Neuronal stem cell (in vitro differentiated cells): ENCODE data around the gene SLC25A10.

ENCODE experiments used
- DNase-seq: peaks from one replicate; pipeline ENCODE4 v3.0.0-alpha.2; 2013; ENCODE audit warnings: low spot score
- H2AFZ ChIP-seq: one replicate; pipeline ENCODE4 v1.6.1; 2013; ENCODE audit warnings: mild to moderate bottlenecking, low read length, inconsistent platforms
- H2AK5ac ChIP-seq: 2 replicates; pipeline ENCODE4 v1.6.1; 2013; ENCODE audit warnings: low read depth, mild to moderate bottlenecking, inconsistent platforms, low read length, moderate library complexity, mixed read lengths
- H2BK120ac ChIP-seq: 2 replicates; pipeline ENCODE4 v1.6.1; 2013; ENCODE audit warnings: low read depth, mild to moderate bottlenecking, inconsistent platforms, low read length, moderate library complexity, mixed read lengths
- H2BK12ac ChIP-seq: one replicate; pipeline ENCODE4 v1.6.1; 2013; ENCODE audit warnings: low read length, inconsistent platforms
- H2BK15ac ChIP-seq: 2 replicates; pipeline ENCODE4 v1.6.1; 2013; ENCODE audit warnings: mild to moderate bottlenecking, low read length, inconsistent platforms, mixed read lengths
- H2BK5ac ChIP-seq: one replicate; pipeline ENCODE4 v1.6.1; 2013; ENCODE audit warnings: inconsistent platforms, mild to moderate bottlenecking, low read length, moderate library complexity
- H3K14ac ChIP-seq: one replicate; pipeline ENCODE4 v1.6.1; 2013; ENCODE audit warnings: low read length, inconsistent platforms
- H3K18ac ChIP-seq: 2 replicates; pipeline ENCODE4 v1.6.1; 2013; ENCODE audit warnings: low read length, inconsistent platforms
- H3K23ac ChIP-seq: 2 replicates; pipeline ENCODE4 v1.6.1; 2013; ENCODE audit warnings: low read depth, mild to moderate bottlenecking, mixed read lengths, low read length, inconsistent platforms; ENCODE audit not compliant: poor library complexity
- H3K27ac ChIP-seq: replicated peaks from 3 replicates; pipeline ENCODE4 v1.5.1; 2013; ENCODE audit warnings: low read length, inconsistent platforms
- H3K27me3 ChIP-seq, 3 experiments: 2 replicates each; pipeline ENCODE4 v1.6.1; 2013; ENCODE audit warnings: low read length in 3 of 3, mild to moderate bottlenecking in 2 of 3, inconsistent platforms in 1 of 3, low read depth in 1 of 3, mixed read lengths in 1 of 3, moderate library complexity in 1 of 3; ENCODE audit not compliant: control insufficient read depth in 3 of 3, insufficient read depth in 3 of 3
- H3K36me3 ChIP-seq, 2 donors: replicated peaks in 1 of 2; 2 replicates each; pipeline ENCODE4 v1.6.1; 2013; ENCODE audit warnings: low read length in 2 of 2; ENCODE audit not compliant: control insufficient read depth in 2 of 2, insufficient read depth in 2 of 2
- H3K4ac ChIP-seq: 2 replicates; pipeline ENCODE4 v1.6.1; 2013; ENCODE audit warnings: inconsistent platforms, mild to moderate bottlenecking, low read length, moderate library complexity
- H3K4me1 ChIP-seq, 2 donors: 1 replicate in 1 of 2; 2 replicates in 1 of 2; pipeline ENCODE4 v1.6.1; 2013; ENCODE audit warnings: low read length in 2 of 2, low read depth in 1 of 2; ENCODE audit not compliant: control insufficient read depth in 2 of 2, insufficient read depth in 1 of 2
- H3K4me2 ChIP-seq: one replicate; pipeline ENCODE4 v1.6.1; 2013; ENCODE audit warnings: mild to moderate bottlenecking, low read length, inconsistent platforms; ENCODE audit not compliant: insufficient read depth, poor library complexity, severe bottlenecking
- H3K4me3 ChIP-seq, 2 donors: 2 replicates each; pipeline ENCODE4 v1.5.1; 2013; ENCODE audit warnings: low read length in 2 of 2, mild to moderate bottlenecking in 2 of 2, inconsistent platforms in 1 of 2, moderate library complexity in 1 of 2
- H3K79me1 ChIP-seq: one replicate; pipeline ENCODE4 v1.6.1; 2013; ENCODE audit warnings: low read depth, mild to moderate bottlenecking, inconsistent platforms, low read length, moderate library complexity
- H3K9ac ChIP-seq: one replicate; pipeline ENCODE4 v1.6.1; 2013; ENCODE audit warnings: mild to moderate bottlenecking, low read depth, low read length, inconsistent platforms; ENCODE audit not compliant: poor library complexity
- H3K9me3 ChIP-seq, 2 donors: replicated peaks in 1 of 2; 2 replicates each; pipeline versions ENCODE3 to v1.6.1; 2013; ENCODE audit warnings: low read length in 2 of 2, mild to moderate bottlenecking in 2 of 2, inconsistent platforms in 1 of 2, low read depth in 1 of 2, mixed read lengths in 1 of 2, moderate library complexity in 1 of 2; ENCODE audit not compliant: control insufficient read depth in 2 of 2, insufficient read depth in 1 of 2
- H4K8ac ChIP-seq: one replicate; pipeline ENCODE4 v1.6.1; 2013; ENCODE audit warnings: low read depth, mild to moderate bottlenecking, inconsistent platforms, low read length, moderate library complexity
- H4K91ac ChIP-seq: one replicate; pipeline ENCODE4 v1.6.1; 2013; ENCODE audit warnings: low read length, low read depth, mild to moderate bottlenecking, inconsistent platforms; ENCODE audit not compliant: poor library complexity
- WGBS, 2 donors: extraction: QIAGEN DNeasy Blood & Tissue Kit; methylation state at CpG; one replicate each; pipeline ENCODE4 v1.1.7; 2013; ENCODE audit warnings: missing lambda C conversion rate in 2 of 2, mixed read lengths in 1 of 2; ENCODE audit not compliant: insufficient read length in 2 of 2, insufficient replicate concordance in 1 of 2; ENCODE audit errors: extremely low coverage in 2 of 2; 5-methylcytosine and 5-hydroxymethylcytosine counted together

SLC25A10 gene

GRCh38 chr17:81715872-81716673, 4.0 kb downstream of the SLC25A10 start:
- no peaks in the 10 kb centered on the region for H3K9me3 ChIP-seq
- H3K9ac ChIP-seq: peak overlapping the region; percentile 21
- no peak overlapping the region for H3K14ac ChIP-seq
- no peak overlapping the region for H2BK15ac ChIP-seq
- no peak overlapping the region for H3K27ac ChIP-seq
- no peak overlapping the region for H2BK12ac ChIP-seq
- H3K18ac ChIP-seq: no peak overlapping the region
- H3K4me1 ChIP-seq: peaks cover 17 to 19% of the 10 kb centered on the region in 2 donors
- H3K4me2 ChIP-seq: no peak overlapping the region
- WGBS, 2 donors: no CpG with 5 or more reads among the region's 43 CpGs
- H3K23ac ChIP-seq: no peak overlapping the region
- H3K27me3 ChIP-seq: peaks cover 0 to 3% (median 0%) of the 10 kb centered on the region in 3 experiments
- H2AK5ac ChIP-seq: no peak overlapping the region
- H2BK120ac ChIP-seq: no peak overlapping the region
- no peak for DNase-seq
- no peak overlapping the region for H4K91ac ChIP-seq
- H3K4ac ChIP-seq: no peak overlapping the region
- no peak overlapping the region for H2AFZ ChIP-seq
- H3K79me1 ChIP-seq: peaks cover 26% of the 10 kb centered on the region
- no peak overlapping the region for H4K8ac ChIP-seq
- no peak overlapping the region for H2BK5ac ChIP-seq
- peaks cover 10 to 38% of the 10 kb centered on the region in 2 donors for H3K36me3 ChIP-seq
- H3K4me3 ChIP-seq: no peak overlapping the region

GRCh38 chr17:81716674-81716996, 4.6 kb downstream of the SLC25A10 start:
- no peak overlapping the region for H2AFZ ChIP-seq
- no peak for DNase-seq
- H2BK5ac ChIP-seq: no peak overlapping the region
- no peak overlapping the region for H3K4ac ChIP-seq
- H3K18ac ChIP-seq: no peak overlapping the region
- no peak overlapping the region for H2BK12ac ChIP-seq
- H3K4me2 ChIP-seq: no peak overlapping the region
- H3K4me3 ChIP-seq: no peak overlapping the region
- no peak overlapping the region for H2BK120ac ChIP-seq
- H3K27me3 ChIP-seq: no peaks in the 10 kb centered on the region
- H3K27ac ChIP-seq: no peak overlapping the region
- H3K9me3 ChIP-seq: no peaks in the 10 kb centered on the region
- WGBS, 2 donors: no CpG with 5 or more reads among the region's 12 CpGs
- H4K91ac ChIP-seq: no peak overlapping the region
- peaks cover 26% of the 10 kb centered on the region for H3K79me1 ChIP-seq
- H4K8ac ChIP-seq: no peak overlapping the region
- H2BK15ac ChIP-seq: no peak overlapping the region
- H3K4me1 ChIP-seq: peaks cover 14 to 15% of the 10 kb centered on the region in 2 donors
- H3K23ac ChIP-seq: no peak overlapping the region
- peaks cover 10 to 38% of the 10 kb centered on the region in 2 donors for H3K36me3 ChIP-seq
- H3K9ac ChIP-seq: no peak overlapping the region
- H2AK5ac ChIP-seq: no peak overlapping the region
- no peak overlapping the region for H3K14ac ChIP-seq

GRCh38 chr17:81717049-81717765, 5.1 kb downstream of the SLC25A10 start:
- no peak overlapping the region for H3K18ac ChIP-seq
- no peak overlapping the region for H3K23ac ChIP-seq
- no peak overlapping the region for H2AFZ ChIP-seq
- H3K79me1 ChIP-seq: peaks cover 26% of the 10 kb centered on the region
- no CpG with 5 or more reads among the region's 25 CpGs for WGBS, 2 donors
- no peak overlapping the region for H4K91ac ChIP-seq
- no peak overlapping the region for H3K14ac ChIP-seq
- no peak overlapping the region for H3K27ac ChIP-seq
- no peaks in the 10 kb centered on the region for H3K9me3 ChIP-seq
- no peak overlapping the region for H4K8ac ChIP-seq
- H3K4me2 ChIP-seq: no peak overlapping the region
- no peak for DNase-seq
- peaks cover 10 to 38% of the 10 kb centered on the region in 2 donors for H3K36me3 ChIP-seq
- no peak overlapping the region for H3K9ac ChIP-seq
- no peak overlapping the region for H2BK15ac ChIP-seq
- H2BK5ac ChIP-seq: no peak overlapping the region
- H3K4me3 ChIP-seq: peak overlapping the region in 1 of 2 donors; percentile 30
- no peaks in the 10 kb centered on the region for H3K27me3 ChIP-seq
- no peak overlapping the region for H3K4ac ChIP-seq
- no peak overlapping the region for H2AK5ac ChIP-seq
- peaks cover 14 to 15% of the 10 kb centered on the region in 2 donors for H3K4me1 ChIP-seq
- no peak overlapping the region for H2BK12ac ChIP-seq
- H2BK120ac ChIP-seq: no peak overlapping the region

- Histone ChIP-seq H3K23ac (no peak overlapping the region), H2BK15ac (no peak overlapping the region), H2BK5ac (no peak overlapping the region), H3K27ac (no peak overlapping the region), H2BK120ac (no peak overlapping the region), H3K79me1 (peaks cover 24% of the 10 kb centered on the region), H4K91ac (no peak overlapping the region), H2AFZ (no peak overlapping the region), H3K9me3 (no peaks in the 10 kb centered on the region), H3K9ac (no peak overlapping the region), H3K4me1 (peaks cover 12 to 14% of the 10 kb centered on the region in 2 donors), H3K4me2 (no peak overlapping the region), H3K36me3 (peaks cover 10 to 38% of the 10 kb centered on the region in 2 donors), H3K4ac (no peak overlapping the region), H2BK12ac (no peak overlapping the region), H3K18ac (no peak overlapping the region), H3K4me3 (no peak overlapping the region), H2AK5ac (no peak overlapping the region), H4K8ac (no peak overlapping the region), H3K14ac (no peak overlapping the region), H3K27me3 (no peaks in the 10 kb centered on the region)
- DNase-seq: no peak
- no CpG with 5 or more reads among the region's 9 CpGs for WGBS, 2 donors
Measured at GRCh38 chr17:81717766-81718089, 5.6 kb downstream of the SLC25A10 start.
